Spleen (tissue), 11 donors: Measurements from ENCODE around the gene ATG5. TPM values are rescaled to one million over a fixed set of nuclear protein-coding genes. Genes with fewer than 3 reads are reported as not detected.

Source experiments
- DNase-seq: peaks from one replicate; pipeline ENCODE4 v3.0.0-alpha.2; 2020
- H3K27ac ChIP-seq, 8 donors: fragments of 200-600 bp; sonication (generic) in 7 of 8; 1 replicate in 4 of 8; 2 replicates in 4 of 8; pipeline versions ENCODE4 v1.5.0 to v1.8.0; 2016 to 2021; ENCODE audit warnings: inconsistent platforms in 4 of 8, mild to moderate bottlenecking in 4 of 8, moderate library complexity in 1 of 8
- H3K27me3 ChIP-seq, 7 donors: fragments of 200-600 bp; sonication (generic) in 6 of 7; replicated peaks in 1 of 7; 1 replicate in 4 of 7; 2 replicates in 3 of 7; pipeline versions ENCODE4 v1.5.0 to v1.8.0; 2016 to 2021; ENCODE audit warnings: inconsistent platforms in 3 of 7, mild to moderate bottlenecking in 1 of 7
- H3K36me3 ChIP-seq, 6 donors: fragments of 200-600 bp; sonication (generic) in 5 of 6; 1 replicate in 4 of 6; 2 replicates in 2 of 6; pipeline versions ENCODE4 v1.5.0 to v1.8.0; 2016 to 2021; ENCODE audit warnings: inconsistent platforms in 2 of 6
- H3K4me1 ChIP-seq, 6 donors: fragments of 200-600 bp; sonication (generic) in 5 of 6; 1 replicate in 3 of 6; 2 replicates in 3 of 6; pipeline versions ENCODE4 v1.5.0 to v1.8.0; 2016 to 2021; ENCODE audit warnings: inconsistent platforms in 3 of 6
- H3K4me3 ChIP-seq, 8 donors: fragments of 200-600 bp; sonication (generic) in 7 of 8; 1 replicate in 4 of 8; 2 replicates in 4 of 8; pipeline versions ENCODE4 v1.5.0 to v1.8.0; 2016 to 2021; ENCODE audit warnings: inconsistent platforms in 4 of 8, mild to moderate bottlenecking in 4 of 8, moderate library complexity in 2 of 8
- H3K9me3 ChIP-seq, 8 donors: fragments of 200-600 bp; sonication (generic) in 7 of 8; 1 replicate in 4 of 8; 2 replicates in 4 of 8; pipeline versions ENCODE4 v1.5.0 to v1.8.0; 2016 to 2021; ENCODE audit warnings: inconsistent platforms in 4 of 8
- CTCF ChIP-seq, 11 experiments: fragments of 200-600 bp in 7 of 11; fragments of 450-650 bp in 4 of 11; sonication (generic) in 4 of 11; IDR thresholded peaks in 8 of 11; conservative IDR thresholded peaks in 3 of 11; 1 replicate in 7 of 11; 2 replicates in 4 of 11; pipeline versions ENCODE4 v1.4.0 to v1.8.0; 2016 to 2021; ENCODE audit warnings: antibody characterized with exemption in 11 of 11, inconsistent platforms in 4 of 11, mild to moderate bottlenecking in 1 of 11
- POLR2A ChIP-seq, 3 donors: fragments of 450-650 bp; IDR thresholded peaks; one replicate each; pipeline ENCODE4 v1.5.1; 2017; ENCODE audit warnings: antibody characterized with exemption in 3 of 3, mild to moderate bottlenecking in 1 of 3
- POLR2AphosphoS5 ChIP-seq, 3 donors: sonication (generic); formaldehyde crosslinking; IDR thresholded peaks; one replicate each; pipeline ENCODE4 v1.5.1; 2017; ENCODE audit warnings: antibody characterized with exemption in 3 of 3
- WGBS, 5 donors: extraction: QIAGEN DNeasy Blood & Tissue Kit in 3 of 5; methylation state at CpG; one replicate each; pipeline versions ENCODE4 v1.1.5 to v1.1.7; 2013 to 2018; 5-methylcytosine and 5-hydroxymethylcytosine counted together
- intact Hi-C: fragments of 100-400 bp; cut with DNase I; formaldehyde crosslinking; loops from one replicate; pipeline ENCODE4 v1.15.0; 2023; ENCODE audit warnings: low total_unique reads
- polyA plus RNA-seq, 3 donors: library from polyadenylated mRNA; stranded (reverse); fragments of 200-250 nt; gene quantifications; one replicate each; pipeline ENCODE4 v1.2.1, GENCODE V29; 2013
- total RNA-seq, 7 donors: library from RNA; depleted of rRNA in 3 of 7; stranded (reverse); fragments of >200 nt in 3 of 7; fragmentation: NEBNext Ultra II Directional in 4 of 7; extraction: Animal tissue kit (Norgen Biotek cat#: 25700) in 4 of 7; gene quantifications; one replicate each; pipeline versions ENCODE4 v1.1.0 to v1.2.1, GENCODE V29; 2016 to 2021
- donor health status: healthy with polysubstance abuse.
- donor health status: DM: no; HTN: no; CAD: no; lungs with moderate emphysema.
- donor health status: DM: no; HTN: no; CAD: no.
- donor health status: Bipolar disorder and iron deficiency.
- donor health status: healthy.
- donor health status: DM: no; HTN: no; CAD: no.
- donor health status: DM: yes; HTN: yes; CAD: no.

ATG5 gene
- total and polyA plus RNA-seq, 10 donors, result 12.1 to 41.6 (median 27.7) TPM

- no peak overlapping the region for H3K27ac ChIP-seq
- no peaks in the 10 kb centered on the region for H3K27me3 ChIP-seq
- no peak for DNase-seq
- H3K36me3 ChIP-seq, result no peaks in the 10 kb centered on the region
- H3K4me3 ChIP-seq, result no peak overlapping the region
- intact Hi-C loops, result no loop called here
- WGBS, 5 donors, result 68 to 74% (median 70%) methylated on average over 6 of the region's 6 CpGs
- H3K4me1 ChIP-seq, result peaks cover 0 to 25% (median 22%) of the 10 kb centered on the region in 6 donors
- TF ChIP-seq POLR2AphosphoS5 (IDR thresholded peaks at IDR 0.05), result no peak
- TF ChIP-seq POLR2A (IDR thresholded peaks at IDR 0.05), result no peak
- no peak for TF ChIP-seq CTCF (IDR thresholded peaks at IDR 0.05 in 8 of 11, conservative IDR thresholded peaks at IDR 0.05 in 3 of 11)
- H3K9me3 ChIP-seq, result no peaks in the 10 kb centered on the region
Observed at GRCh38 chr6:106138151-106138550, 187.4 kb downstream of the ATG5 start.

DNA sequence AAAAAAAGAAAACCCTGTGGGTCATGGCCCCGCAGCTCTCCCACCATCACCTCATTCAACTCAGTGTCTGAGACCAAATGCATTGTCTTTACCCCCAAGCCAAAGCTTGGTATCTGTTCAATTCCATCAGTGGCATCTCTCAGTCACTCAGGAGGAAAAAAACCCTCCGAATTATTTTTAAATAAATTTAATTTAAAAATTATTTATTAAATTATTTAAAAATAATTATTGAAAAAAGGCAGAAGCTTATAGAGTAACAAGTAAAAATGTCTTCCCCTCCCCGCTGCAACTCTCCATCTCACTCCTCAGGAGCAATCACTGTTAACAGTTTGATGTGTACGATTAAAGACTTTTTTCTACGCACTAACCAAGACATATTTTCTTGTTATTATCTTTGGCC is 188.7 kb downstream of the ATG5 start:
- H3K9me3 ChIP-seq, result no peaks in the 10 kb centered on the region

GRCh38 chr6:106135911-106136571 is 189.5 kb downstream of the ATG5 start:
- intact Hi-C loops, result no loop called here
- 87 to 96% (median 91%) methylated on average over 16 of the region's 16 CpGs for WGBS, 5 donors

More for the DNA sequence above, 188.7 kb downstream of the ATG5 start:
- intact Hi-C loops, result no loop called here
- Histone ChIP-seq H3K27ac (no peak overlapping the region), H3K4me3 (no peak overlapping the region), H3K36me3 (no peaks in the 10 kb centered on the region), H3K4me1 (peaks cover 0 to 12% (median 9%) of the 10 kb centered on the region in 6 donors), H3K27me3 (no peaks in the 10 kb centered on the region)
- 92 to 98% (median 98%) methylated on average over 5 of the region's 5 CpGs for WGBS, 5 donors
- TF ChIP-seq CTCF (IDR thresholded peaks at IDR 0.05 in 8 of 11, conservative IDR thresholded peaks at IDR 0.05 in 3 of 11) (no peak), POLR2AphosphoS5 (IDR thresholded peaks at IDR 0.05) (no peak), POLR2A (IDR thresholded peaks at IDR 0.05) (no peak)
- no peak for DNase-seq

More at GRCh38 chr6:106135911-106136571, 189.5 kb downstream of the ATG5 start:
- Histone ChIP-seq H3K36me3 (no peaks in the 10 kb centered on the region), H3K27me3 (no peaks in the 10 kb centered on the region), H3K27ac (no peak overlapping the region), H3K4me3 (no peak overlapping the region), H3K4me1 (peaks cover 0 to 4% (median 1%) of the 10 kb centered on the region in 6 donors), H3K9me3 (no peaks in the 10 kb centered on the region)
- DNase-seq, result no peak
- TF ChIP-seq POLR2AphosphoS5 (IDR thresholded peaks at IDR 0.05) (no peak), CTCF (IDR thresholded peaks at IDR 0.05 in 8 of 11, conservative IDR thresholded peaks at IDR 0.05 in 3 of 11) (no peak), POLR2A (IDR thresholded peaks at IDR 0.05) (no peak)
